HepG2 (cell line): ENCODE measurements around the gene SOCS3. TPM values are rescaled to one million over a fixed set of nuclear protein-coding genes. Genes with fewer than 3 reads are reported as not detected.

Experiments used
- CTCF ChIP-seq: sonication (generic); formaldehyde crosslinking; IDR thresholded peaks from 2 replicates; pipeline ENCODE4 v1.5.0; 2020; ENCODE audit warnings: mild to moderate bottlenecking, missing genetic modification reagents, moderate library complexity
- FOSL1 ChIP-seq: sonication (generic); formaldehyde crosslinking; IDR thresholded peaks from 2 replicates; pipeline ENCODE4 v1.9.0; 2021; ENCODE audit warnings: missing genetic modification reagents, borderline replicate concordance
- HIVEP1 ChIP-seq: sonication (generic); formaldehyde crosslinking; IDR thresholded peaks from 2 replicates; pipeline ENCODE4 v1.4.0; 2020; ENCODE audit warnings: mild to moderate bottlenecking, missing genetic modification reagents
- HNF1B ChIP-seq: sonication (generic); formaldehyde crosslinking; IDR thresholded peaks from 2 replicates; pipeline ENCODE4 v1.5.1; 2020; ENCODE audit warnings: mild to moderate bottlenecking, moderate library complexity, missing genetic modification reagents
- IKZF1 ChIP-seq: fragments of 450-650 bp; IDR thresholded peaks from 2 replicates; pipeline ENCODE4 v1.7.1; 2016
- MTF1 ChIP-seq: sonication (generic); formaldehyde crosslinking; IDR thresholded peaks from 2 replicates; pipeline ENCODE4 v1.5.0; 2020; ENCODE audit warnings: missing genetic modification reagents
- NFATC3 ChIP-seq: sonication (generic); formaldehyde crosslinking; IDR thresholded peaks from 2 replicates; pipeline ENCODE4 v1.5.1; 2020; ENCODE audit warnings: mild to moderate bottlenecking, missing genetic modification reagents
- NFKBIZ ChIP-seq: IDR thresholded peaks from 2 replicates; pipeline ENCODE4 v1.6.1; 2018; ENCODE audit warnings: missing genetic modification reagents, missing compliant biosample characterization
- REPIN1 ChIP-seq: sonication (generic); formaldehyde crosslinking; IDR thresholded peaks from 2 replicates; pipeline ENCODE4 v1.8.0; 2022; ENCODE audit warnings: missing genetic modification reagents, low read depth, mild to moderate bottlenecking, borderline replicate concordance
- SAP130 ChIP-seq: IDR thresholded peaks from 2 replicates; pipeline ENCODE4 v1.6.1; 2016; ENCODE audit warnings: low read depth
- SP5 ChIP-seq: IDR thresholded peaks from 2 replicates; pipeline ENCODE4 v1.6.1; 2016; ENCODE audit warnings: low read depth, borderline replicate concordance
- SRY ChIP-seq: sonication (generic); formaldehyde crosslinking; IDR thresholded peaks from 2 replicates; pipeline ENCODE4 v1.8.0; 2022; ENCODE audit warnings: mild to moderate bottlenecking, missing genetic modification reagents
- TAF1 ChIP-seq: sonication (generic); formaldehyde crosslinking; IDR thresholded peaks from 2 replicates; pipeline ENCODE4 v1.4.0; 2020; ENCODE audit warnings: missing genetic modification reagents
- THRA ChIP-seq: sonication (generic); formaldehyde crosslinking; IDR thresholded peaks from 2 replicates; pipeline ENCODE4 v1.4.0; 2020; ENCODE audit warnings: missing genetic modification reagents, borderline replicate concordance
- ZBTB2 ChIP-seq: sonication (generic); formaldehyde crosslinking; IDR thresholded peaks from 2 replicates; pipeline ENCODE4 v1.8.0; 2022; ENCODE audit warnings: low read depth, missing genetic modification reagents
- ZFP91 ChIP-seq: sonication (generic); formaldehyde crosslinking; IDR thresholded peaks from 2 replicates; pipeline ENCODE4 v1.9.0; 2022; ENCODE audit warnings: missing genetic modification reagents, mild to moderate bottlenecking, borderline replicate concordance
- ZFY ChIP-seq: sonication (generic); formaldehyde crosslinking; IDR thresholded peaks from 2 replicates; pipeline ENCODE4 v1.4.0; 2020; ENCODE audit warnings: missing genetic modification reagents
- ZNF329 ChIP-seq: sonication (generic); formaldehyde crosslinking; IDR thresholded peaks from 2 replicates; pipeline ENCODE4 v1.9.0; 2021; ENCODE audit warnings: low read depth, mild to moderate bottlenecking, missing genetic modification reagents
- ZNF501 ChIP-seq: sonication (generic); formaldehyde crosslinking; IDR thresholded peaks from 2 replicates; pipeline ENCODE4 v1.5.1; 2020; ENCODE audit warnings: mild to moderate bottlenecking, moderate library complexity, missing genetic modification reagents
- ZNF768 ChIP-seq: sonication (generic); formaldehyde crosslinking; IDR thresholded peaks from 2 replicates; pipeline ENCODE4 v1.4.0; 2020; ENCODE audit warnings: missing genetic modification reagents
- ZNF883 ChIP-seq: sonication (generic); formaldehyde crosslinking; IDR thresholded peaks from 2 replicates; pipeline ENCODE4 v1.5.1; 2020; ENCODE audit warnings: mild to moderate bottlenecking, missing genetic modification reagents; ENCODE audit errors: not compliant biosample characterization
- ZSCAN22 ChIP-seq: sonication (generic); formaldehyde crosslinking; IDR thresholded peaks from 2 replicates; pipeline ENCODE4 v1.4.0; 2020; ENCODE audit warnings: mild to moderate bottlenecking, missing genetic modification reagents
- polyA plus RNA-seq, 8 experiments: library from polyadenylated mRNA; depleted of rRNA in 3 of 8; stranded (reverse) in 7 of 8; unstranded in 1 of 8; fragments of >200 nt; fragmentation: Illumina TruSeq in 4 of 8; extraction: Trizol in 4 of 8; gene quantifications; 2 replicates each; pipeline versions ENCODE4 v1.2.1 to v1.2.3, GENCODE V29; 2011 to 2016; ENCODE audit warnings: low read depth in 4 of 8, missing spikeins in 1 of 8, mixed read lengths in 1 of 8; ENCODE audit not compliant: insufficient read depth in 1 of 8
- total RNA-seq, 5 experiments: library from RNA; depleted of rRNA; stranded (reverse); fragments of >200 nt; fragmentation: Illumina TruSeq; extraction: Trizol; gene quantifications; 2 replicates each; pipeline ENCODE4 v1.2.3, GENCODE V29; 2016; ENCODE audit warnings: low read depth in 1 of 5

The SOCS3 gene
- total and polyA plus RNA-seq, 2 of the 13 experiments (the other 11 are each of a cell fraction or from before 2014, with no cell fraction given) = 0.77 to 2.4 TPM

GRCh38 chr17:78307887-78308638 lies 51.8 kb downstream of the SOCS3 start (continued):
- TF ChIP-seq ZBTB2 (CRISPR knock-in tag) (no peak), ZNF883 (CRISPR knock-in tag) (no peak), ZSCAN22 (CRISPR knock-in tag) (no peak), CTCF (CRISPR knock-in tag) (peak; percentile 68), NFATC3 (no peak), FOSL1 (no peak), HNF1B (CRISPR knock-in tag) (peak; percentile 57; the same call in 1 of the 2 replicates), HIVEP1 (CRISPR knock-in tag) (no peak), SP5 (CRISPR knock-in tag) (no peak), ZFY (CRISPR knock-in tag) (peak; percentile 23; the same call in 1 of the 2 replicates), TAF1 (CRISPR knock-in tag) (no peak), ZNF768 (peak; percentile 46; the same call in 1 of the 2 replicates), REPIN1 (CRISPR knock-in tag) (no peak), SRY (CRISPR knock-in tag) (no peak), ZFP91 (CRISPR knock-in tag) (0 out of 2 replicates have a peak, but pooled peaks have one; percentile 19), MTF1 (no peak), THRA (CRISPR knock-in tag) (0 out of 2 replicates have a peak, but pooled peaks have one; percentile 14), IKZF1 (no peak), NFKBIZ (no peak), ZNF501 (peak; percentile 52), ZNF329 (peak; percentile 99), SAP130 (no peak)
